GM12873 (cell line): ENCODE data around the gene WDR72.

Experiments used
- TF ChIP-seq, protein P1 (sequence below): IDR thresholded peaks from 2 replicates; pipeline ENCODE4 v1.5.1; 2012; ENCODE audit warnings: low read depth, mild to moderate bottlenecking, moderate library complexity, low read length, control low read depth; ENCODE audit not compliant: insufficient read depth; ENCODE audit errors: missing control alignments

WDR72 gene

DNA sequence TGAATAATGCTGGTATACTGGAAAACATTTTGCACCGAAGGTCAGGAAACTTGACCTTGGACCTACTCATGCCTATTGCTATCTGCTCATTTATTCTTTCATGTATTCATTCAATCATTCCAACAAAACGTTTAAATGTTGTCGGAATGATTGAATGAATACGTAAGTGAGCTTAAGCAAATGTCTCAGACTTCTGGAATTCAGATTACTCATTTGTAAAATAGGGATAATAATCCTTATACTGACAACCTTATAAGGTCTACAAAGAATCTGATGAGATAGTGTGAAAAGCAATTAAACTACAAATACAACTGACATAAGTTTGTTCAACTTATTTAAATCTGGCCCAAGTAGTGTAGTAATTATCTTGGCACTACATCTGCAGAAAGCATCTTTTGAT is 288.7 kb downstream of the WDR72 start:
- TF ChIP-seq, protein P1, sequence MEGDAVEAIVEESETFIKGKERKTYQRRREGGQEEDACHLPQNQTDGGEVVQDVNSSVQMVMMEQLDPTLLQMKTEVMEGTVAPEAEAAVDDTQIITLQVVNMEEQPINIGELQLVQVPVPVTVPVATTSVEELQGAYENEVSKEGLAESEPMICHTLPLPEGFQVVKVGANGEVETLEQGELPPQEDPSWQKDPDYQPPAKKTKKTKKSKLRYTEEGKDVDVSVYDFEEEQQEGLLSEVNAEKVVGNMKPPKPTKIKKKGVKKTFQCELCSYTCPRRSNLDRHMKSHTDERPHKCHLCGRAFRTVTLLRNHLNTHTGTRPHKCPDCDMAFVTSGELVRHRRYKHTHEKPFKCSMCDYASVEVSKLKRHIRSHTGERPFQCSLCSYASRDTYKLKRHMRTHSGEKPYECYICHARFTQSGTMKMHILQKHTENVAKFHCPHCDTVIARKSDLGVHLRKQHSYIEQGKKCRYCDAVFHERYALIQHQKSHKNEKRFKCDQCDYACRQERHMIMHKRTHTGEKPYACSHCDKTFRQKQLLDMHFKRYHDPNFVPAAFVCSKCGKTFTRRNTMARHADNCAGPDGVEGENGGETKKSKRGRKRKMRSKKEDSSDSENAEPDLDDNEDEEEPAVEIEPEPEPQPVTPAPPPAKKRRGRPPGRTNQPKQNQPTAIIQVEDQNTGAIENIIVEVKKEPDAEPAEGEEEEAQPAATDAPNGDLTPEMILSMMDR: no peak

DNA sequence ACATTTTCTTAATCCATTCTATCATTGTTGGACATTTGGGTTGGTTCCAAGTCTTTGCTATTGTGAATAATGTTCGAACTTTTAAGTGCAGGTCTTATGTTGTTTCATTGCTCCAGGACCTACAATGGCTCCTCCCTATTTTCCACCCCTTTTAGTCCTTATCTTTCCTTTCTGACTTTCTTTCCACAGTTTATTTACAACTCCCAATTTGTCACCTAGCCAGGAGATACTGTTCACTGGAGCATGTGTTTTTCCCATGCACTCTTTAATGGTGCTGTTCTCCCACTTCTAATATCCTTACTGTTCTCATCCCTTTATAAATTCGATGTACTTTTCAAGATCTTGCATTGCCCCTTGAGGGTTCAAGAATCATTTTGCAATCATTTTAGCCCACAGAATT is 290.0 kb downstream of the WDR72 start:
- TF ChIP-seq, protein P1: no peak
